OCI-LY1 (cell line): Measurements from ENCODE around the gene GNAZ.

Source experiments
- H2AFZ ChIP-seq: fragments of 200-600 bp; sonication (generic), shearing (Covaris generic); 2 replicates; pipeline ENCODE4 v1.6.0; 2014; ENCODE audit warnings: antibody characterized with exemption, mild to moderate bottlenecking, low read length
- H3F3A ChIP-seq: fragments of 200-600 bp; sonication (generic), shearing (Covaris generic); 2 replicates; pipeline ENCODE4 v1.6.0; 2014; ENCODE audit warnings: mild to moderate bottlenecking, antibody characterized with exemption, low read length, moderate library complexity; ENCODE audit not compliant: insufficient read depth
- H3K27ac ChIP-seq: fragments of 200-600 bp; sonication (generic); 2 replicates; pipeline ENCODE4 v1.5.1; 2014; ENCODE audit warnings: low read length, mixed run types, mild to moderate bottlenecking, low read depth; ENCODE audit not compliant: poor library complexity, severe bottlenecking
- H3K27me3 ChIP-seq: fragments of 200-600 bp; sonication (generic); 2 replicates; pipeline ENCODE4 v1.6.0; 2014; ENCODE audit warnings: antibody characterized with exemption, mild to moderate bottlenecking, low read length, moderate library complexity; ENCODE audit not compliant: insufficient read depth
- H3K36me3 ChIP-seq: fragments of 200-600 bp; sonication (generic); 2 replicates; pipeline ENCODE4 v1.6.1; 2014; ENCODE audit warnings: mild to moderate bottlenecking, antibody characterized with exemption, low read length, moderate library complexity, mixed read lengths; ENCODE audit not compliant: insufficient read depth
- H3K4me1 ChIP-seq: fragments of 200-600 bp; sonication (generic); 2 replicates; pipeline ENCODE4 v1.5.1; 2014; ENCODE audit warnings: mild to moderate bottlenecking, low read length, moderate library complexity; ENCODE audit not compliant: insufficient read depth, severe bottlenecking
- H3K4me2 ChIP-seq: fragments of 200-600 bp; sonication (generic), shearing (Covaris generic); 2 replicates; pipeline ENCODE4 v1.6.1; 2014; ENCODE audit warnings: low read length
- H3K4me3 ChIP-seq: fragments of 200-600 bp; sonication (generic); 2 replicates; pipeline ENCODE4 v1.5.1; 2014; ENCODE audit warnings: low read length, low read depth, mild to moderate bottlenecking, mixed read lengths; ENCODE audit not compliant: poor library complexity, severe bottlenecking
- H3K79me2 ChIP-seq: fragments of 200-600 bp; shearing (Covaris generic); 2 replicates; pipeline ENCODE4 v1.6.1; 2016; ENCODE audit warnings: mixed run types, low read length, mixed read lengths; ENCODE audit not compliant: insufficient read depth
- H3K9ac ChIP-seq: fragments of 200-600 bp; sonication (generic), shearing (Covaris generic); 2 replicates; pipeline ENCODE4 v1.6.1; 2014; ENCODE audit warnings: mild to moderate bottlenecking, low read length, mixed read lengths
- H3K9me2 ChIP-seq: fragments of 200-600 bp; sonication (generic), shearing (Covaris generic); 2 replicates; pipeline ENCODE4 v1.6.1; 2014; ENCODE audit warnings: low read depth, mild to moderate bottlenecking, low read length, mixed read lengths
- H3K9me3 ChIP-seq: fragments of 200-600 bp; shearing (Covaris generic); 2 replicates; pipeline ENCODE4 v1.6.1; 2014; ENCODE audit warnings: low read length, mixed read lengths
- H4K20me1 ChIP-seq: fragments of 200-600 bp; sonication (generic), shearing (Covaris generic); 2 replicates; pipeline ENCODE4 v1.6.0; 2016; ENCODE audit warnings: mild to moderate bottlenecking, low read length; ENCODE audit not compliant: insufficient read depth
- EZH2 ChIP-seq: fragments of 200-600 bp; sonication (generic), shearing (Covaris generic); IDR thresholded peaks from 2 replicates; pipeline ENCODE4 v1.8.0; 2017; ENCODE audit warnings: borderline replicate concordance, mixed run types, mild to moderate bottlenecking, antibody characterized with exemption, low read length, moderate library complexity, mixed read lengths
- TF ChIP-seq, protein P1 (sequence below): fragments of 200-600 bp; sonication (generic), shearing (Covaris generic); IDR thresholded peaks from 2 replicates; pipeline ENCODE4 v1.5.1; 2017; ENCODE audit warnings: mild to moderate bottlenecking, antibody characterized with exemption, low read length, moderate library complexity, mixed read lengths

GNAZ gene

GRCh38 chr22:23061471-23062280 lies 8.6 kb upstream of the GNAZ start:
- peaks cover 4% of the 10 kb centered on the region; the same call in 1 of the 2 replicates for H3K27me3 ChIP-seq
- no peaks in the 10 kb centered on the region for H4K20me1 ChIP-seq
- H3K27ac ChIP-seq, result no peak overlapping the region
- no peak overlapping the region for H2AFZ ChIP-seq
- no peaks in the 10 kb centered on the region for H3F3A ChIP-seq
- no peaks in the 10 kb centered on the region for H3K9me2 ChIP-seq
- no peak overlapping the region for H3K4me2 ChIP-seq
- H3K36me3 ChIP-seq, result no peaks in the 10 kb centered on the region; the same call in 1 of the 2 replicates
- peaks cover 3% of the 10 kb centered on the region; the same call in 1 of the 2 replicates for H3K9me3 ChIP-seq
- no peaks in the 10 kb centered on the region for H3K4me1 ChIP-seq
- no peak overlapping the region for H3K9ac ChIP-seq
- TF ChIP-seq, protein P1, sequence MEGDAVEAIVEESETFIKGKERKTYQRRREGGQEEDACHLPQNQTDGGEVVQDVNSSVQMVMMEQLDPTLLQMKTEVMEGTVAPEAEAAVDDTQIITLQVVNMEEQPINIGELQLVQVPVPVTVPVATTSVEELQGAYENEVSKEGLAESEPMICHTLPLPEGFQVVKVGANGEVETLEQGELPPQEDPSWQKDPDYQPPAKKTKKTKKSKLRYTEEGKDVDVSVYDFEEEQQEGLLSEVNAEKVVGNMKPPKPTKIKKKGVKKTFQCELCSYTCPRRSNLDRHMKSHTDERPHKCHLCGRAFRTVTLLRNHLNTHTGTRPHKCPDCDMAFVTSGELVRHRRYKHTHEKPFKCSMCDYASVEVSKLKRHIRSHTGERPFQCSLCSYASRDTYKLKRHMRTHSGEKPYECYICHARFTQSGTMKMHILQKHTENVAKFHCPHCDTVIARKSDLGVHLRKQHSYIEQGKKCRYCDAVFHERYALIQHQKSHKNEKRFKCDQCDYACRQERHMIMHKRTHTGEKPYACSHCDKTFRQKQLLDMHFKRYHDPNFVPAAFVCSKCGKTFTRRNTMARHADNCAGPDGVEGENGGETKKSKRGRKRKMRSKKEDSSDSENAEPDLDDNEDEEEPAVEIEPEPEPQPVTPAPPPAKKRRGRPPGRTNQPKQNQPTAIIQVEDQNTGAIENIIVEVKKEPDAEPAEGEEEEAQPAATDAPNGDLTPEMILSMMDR, result no peak
- TF ChIP-seq EZH2, result no peak
- H3K79me2 ChIP-seq, result no peaks in the 10 kb centered on the region
- H3K4me3 ChIP-seq, result no peak overlapping the region

DNA sequence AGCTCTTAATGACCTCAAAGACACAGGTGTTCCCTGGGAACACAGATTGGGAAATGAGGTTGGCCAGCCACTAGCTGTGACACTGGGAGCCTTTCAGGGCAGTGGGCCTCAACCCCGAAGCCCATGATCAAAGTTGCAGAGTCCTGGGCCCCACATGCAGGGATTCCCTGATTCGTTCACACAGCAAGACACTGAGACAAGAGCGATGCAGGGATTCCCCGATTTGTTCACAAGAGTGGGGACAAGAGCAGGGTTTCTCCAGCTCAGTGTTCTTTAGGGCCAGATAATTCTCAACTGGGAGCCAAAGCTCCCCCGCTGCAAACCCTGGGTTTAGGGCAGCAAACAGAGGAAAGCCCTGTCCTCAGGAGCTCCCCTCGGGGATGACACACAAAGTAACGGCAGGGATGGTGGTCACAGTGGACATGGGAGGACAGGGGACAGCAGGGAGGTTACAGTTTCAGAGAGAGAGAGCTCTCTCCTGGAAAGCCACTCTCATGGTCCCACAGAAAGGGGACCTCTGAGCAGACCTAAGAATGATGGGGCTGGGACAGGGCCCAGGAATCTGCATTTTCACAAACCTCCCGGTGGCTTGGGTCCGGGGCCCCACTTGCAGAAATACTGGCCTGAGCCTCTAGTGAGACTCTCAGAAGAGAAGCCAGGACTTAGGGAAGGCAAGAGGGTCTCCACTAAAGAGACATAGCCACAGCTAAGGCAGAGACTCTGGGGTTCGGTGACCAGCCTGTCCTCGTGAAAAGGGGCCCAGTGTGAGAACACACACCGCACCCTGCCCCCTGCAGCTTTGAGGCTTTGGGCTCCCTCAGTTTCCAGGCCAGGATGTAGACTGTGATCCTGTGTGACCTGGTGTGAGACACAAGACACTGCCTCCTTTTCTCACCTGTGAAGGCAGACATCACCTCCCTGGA lies 7.4 kb upstream of the GNAZ start:
- no peak overlapping the region for H3K4me2 ChIP-seq
- no peaks in the 10 kb centered on the region for H4K20me1 ChIP-seq
- H3K27me3 ChIP-seq, result 0 out of 2 replicates have a peak, but pooled peaks cover 4% of the 10 kb centered on the region
- H3K36me3 ChIP-seq, result no peaks in the 10 kb centered on the region
- no peak overlapping the region for H3K4me3 ChIP-seq
- no peaks in the 10 kb centered on the region for H3F3A ChIP-seq
- no peaks in the 10 kb centered on the region for H3K79me2 ChIP-seq
- no peaks in the 10 kb centered on the region for H3K4me1 ChIP-seq
- no peak overlapping the region for H3K9ac ChIP-seq
- H3K9me3 ChIP-seq, result no peaks in the 10 kb centered on the region
- H3K9me2 ChIP-seq, result no peaks in the 10 kb centered on the region
- no peak overlapping the region for H3K27ac ChIP-seq
- no peak overlapping the region for H2AFZ ChIP-seq
- TF ChIP-seq, protein P1, result no peak
- no peak for TF ChIP-seq EZH2

- Histone ChIP-seq H3K4me3 (no peak overlapping the region), H3K9me2 (no peaks in the 10 kb centered on the region), H3K9ac (no peak overlapping the region), H3K4me1 (no peaks in the 10 kb centered on the region), H3K36me3 (no peaks in the 10 kb centered on the region), H2AFZ (no peak overlapping the region), H4K20me1 (no peaks in the 10 kb centered on the region), H3K9me3 (no peaks in the 10 kb centered on the region), H3K27ac (no peak overlapping the region), H3F3A (no peaks in the 10 kb centered on the region), H3K79me2 (no peaks in the 10 kb centered on the region), H3K27me3 (0 out of 2 replicates have a peak, but pooled peaks cover 4% of the 10 kb centered on the region), H3K4me2 (no peak overlapping the region)
- no peak for TF ChIP-seq EZH2
- TF ChIP-seq, protein P1, result no peak
Observed at GRCh38 chr22:23063539-23064380, 6.6 kb upstream of the GNAZ start.
